Measurements from ENCODE around the gene INAVA. TPM values are rescaled to one million over a fixed set of nuclear protein-coding genes. Genes with fewer than 3 reads are reported as not detected.

Gene INAVA
- total and polyA plus RNA-seq, 2 of the 13 experiments (the other 11 are each of a cell fraction or from before 2014, with no cell fraction given): 6.0 to 13.5 TPM

- POLR2A ChIA-PET: interaction anchor here (1.2 to 2.3 kb wide), 4 partner anchors 7 to 17 kb away, joined by 5 to 19 read pairs (median 11); no protein-coding TSS in a partner anchor
- ATAC-seq: no peak
- BruUV-seq (replicated peaks): no TSS peak
- 0 out of 2 replicates have a peak, but pooled peaks have one; percentile 23 for TF ChIP-seq ZNF572 (CRISPR knock-in tag; IDR thresholded peaks at IDR 0.05)
- 0 out of 2 replicates have a peak, but pooled peaks have one; percentile 26 for TF ChIP-seq BORCS8-MEF2B (CRISPR knock-in tag; IDR thresholded peaks at IDR 0.05)
- peak; percentile 7; the same call in 1 of the 2 replicates for TF ChIP-seq ZFX (CRISPR knock-in tag; IDR thresholded peaks at IDR 0.05; ENCODE audit: low read depth)
- no peak for TF ChIP-seq ZNF609 (CRISPR knock-in tag; IDR thresholded peaks at IDR 0.05; ENCODE audit: borderline replicate concordance)
- TF ChIP-seq ZBTB46 (CRISPR knock-in tag; IDR thresholded peaks at IDR 0.05; ENCODE audit: borderline replicate concordance): peak; percentile 10; the same call in 1 of the 2 replicates
- TF ChIP-seq, protein P1, sequence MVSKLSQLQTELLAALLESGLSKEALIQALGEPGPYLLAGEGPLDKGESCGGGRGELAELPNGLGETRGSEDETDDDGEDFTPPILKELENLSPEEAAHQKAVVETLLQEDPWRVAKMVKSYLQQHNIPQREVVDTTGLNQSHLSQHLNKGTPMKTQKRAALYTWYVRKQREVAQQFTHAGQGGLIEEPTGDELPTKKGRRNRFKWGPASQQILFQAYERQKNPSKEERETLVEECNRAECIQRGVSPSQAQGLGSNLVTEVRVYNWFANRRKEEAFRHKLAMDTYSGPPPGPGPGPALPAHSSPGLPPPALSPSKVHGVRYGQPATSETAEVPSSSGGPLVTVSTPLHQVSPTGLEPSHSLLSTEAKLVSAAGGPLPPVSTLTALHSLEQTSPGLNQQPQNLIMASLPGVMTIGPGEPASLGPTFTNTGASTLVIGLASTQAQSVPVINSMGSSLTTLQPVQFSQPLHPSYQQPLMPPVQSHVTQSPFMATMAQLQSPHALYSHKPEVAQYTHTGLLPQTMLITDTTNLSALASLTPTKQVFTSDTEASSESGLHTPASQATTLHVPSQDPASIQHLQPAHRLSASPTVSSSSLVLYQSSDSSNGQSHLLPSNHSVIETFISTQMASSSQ (IDR thresholded peaks at IDR 0.05; ENCODE audit: low read depth): no peak
- TF ChIP-seq, protein P1 (CRISPR knock-in tag; IDR thresholded peaks at IDR 0.05; ENCODE audit: borderline replicate concordance): 0 out of 2 replicates have a peak, but pooled peaks have one; percentile 8
These were observed 5.5 kb downstream of the INAVA start for GRCh38 chr1:200899954-200900867.

More at GRCh38 chr1:200899954-200900867, 5.5 kb downstream of the INAVA start:
- intact Hi-C loops (cut with micrococcal nuclease; ENCODE audit: unreplicated experiment) (loop anchor here (10.0 kb wide), 1 partner anchor 215 kb away; the partner anchor contains the start of gene CACNA1S), in situ Hi-C loops (cut with HindIII; ENCODE audit: extremely low pct_ligation_motif_present, low pct_unique_long_range_greater_than_20kb) (no loop called here)
- H3K27ac ChIP-seq (ENCODE audit: extremely low read length, insufficient read depth, low read length): peak overlapping the region; percentile 57
- no peaks in the 10 kb centered on the region for H4K20me1 ChIP-seq (ENCODE audit: insufficient read depth, low read length)
- WGBS (ENCODE audit: low lambda C conversion rate): 91% methylated on average over 11 of the region's 16 CpGs
- no peaks in the 10 kb centered on the region for H3K9me3 ChIP-seq (ENCODE audit: low read length)
- CTCF ChIA-PET (ENCODE audit: low intra/inter-chr PET ratio, low total read pairs): no interaction called here
- peaks cover 63% of the 10 kb centered on the region for H3K4me1 ChIP-seq (ENCODE audit: insufficient read depth, low read length)
- FAIRE-seq (no peak), DNase-seq (ENCODE audit: low spot score) (no peak)
- H3K27me3 ChIP-seq (ENCODE audit: control insufficient read depth in 1 of 2, insufficient read depth in 2 of 2, low read length in 2 of 2): no peaks in the 10 kb centered on the region
- peak overlapping the region; percentile 48 for H3K4me2 ChIP-seq (ENCODE audit: low read depth, low read length)
- peaks cover 6% of the 10 kb centered on the region for H3K79me2 ChIP-seq (ENCODE audit: insufficient read depth, low read length)
- no peak overlapping the region for H2AFZ ChIP-seq (ENCODE audit: low read length)
- peaks cover 6 to 27% of the 10 kb centered on the region in 2 experiments for H3K36me3 ChIP-seq (replicated peaks in 1 of 2; ENCODE audit: control insufficient read depth in 1 of 2, insufficient read depth in 2 of 2, low read length in 2 of 2)
- H3K4me3 ChIP-seq (replicated peaks in 1 of 3; ENCODE audit: insufficient read depth in 1 of 3, low read depth in 2 of 3, low read length in 3 of 3): no peak overlapping the region
- H3K9ac ChIP-seq (ENCODE audit: insufficient read depth, low read depth, low read length): peak overlapping the region; percentile 30; the same call in 1 of the 2 replicates
